ENCODE results near the gene SYF2.

GRCh38 chr1:25183126-25183980, 48.9 kb downstream of the SYF2 start:
- TF ChIP-seq REST (IDR thresholded peaks at IDR 0.05; ENCODE audit: insufficient replicate concordance, low read depth): no peak
- no peak for TF ChIP-seq CTCF (IDR thresholded peaks at IDR 0.05; ENCODE audit: insufficient read depth, low read length)
- TF ChIP-seq POLR2AphosphoS5 (IDR thresholded peaks at IDR 0.05; ENCODE audit: low read depth): no peak
- no peak for TF ChIP-seq GABPA (IDR thresholded peaks at IDR 0.05; ENCODE audit: low read depth)
- no peak for TF ChIP-seq SPI1 (IDR thresholded peaks at IDR 0.05; ENCODE audit: borderline replicate concordance, low read depth)

Measured in HL-60 (cell line).